ENCODE data around the gene ATP5ME. TPM values are rescaled to one million over a fixed set of nuclear protein-coding genes. Genes with fewer than 3 reads are reported as not detected.

Gene ATP5ME
- total RNA-seq, 1 experiment from 2014 or later: 425 TPM

DNA sequence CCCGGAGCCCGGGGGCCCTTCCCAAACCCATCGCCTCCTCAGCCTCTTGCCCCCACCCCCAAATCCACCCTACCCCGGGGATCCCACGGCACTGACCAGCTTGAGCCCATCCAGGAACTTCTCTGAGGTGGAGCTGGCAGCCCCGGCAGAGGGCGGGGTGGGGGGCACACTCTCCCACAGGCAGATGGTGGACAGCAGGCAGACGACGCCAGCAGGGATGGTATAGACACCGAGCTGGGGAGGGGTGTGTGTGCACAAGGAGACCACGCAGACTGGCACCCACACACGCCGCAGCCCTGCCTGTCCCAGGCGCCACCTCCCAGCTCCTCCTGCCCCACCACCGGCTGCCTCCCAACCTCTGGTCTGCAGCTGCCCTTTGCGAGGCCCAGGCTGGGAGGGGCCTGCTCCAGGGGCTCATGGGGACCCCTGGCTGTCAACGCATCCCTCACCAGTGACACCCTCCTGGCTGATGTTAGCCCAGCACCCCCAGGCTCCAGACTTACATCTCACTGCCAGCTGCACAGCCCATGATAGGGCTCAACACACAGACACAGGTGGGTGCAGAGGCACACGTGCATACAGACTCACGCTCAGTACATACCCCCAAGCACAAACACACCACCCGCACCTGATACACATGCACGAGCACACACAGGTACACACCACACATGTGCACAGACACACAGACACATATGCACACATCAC is 10.7 kb upstream of the ATP5ME start:
- TF ChIP-seq, protein P1, sequence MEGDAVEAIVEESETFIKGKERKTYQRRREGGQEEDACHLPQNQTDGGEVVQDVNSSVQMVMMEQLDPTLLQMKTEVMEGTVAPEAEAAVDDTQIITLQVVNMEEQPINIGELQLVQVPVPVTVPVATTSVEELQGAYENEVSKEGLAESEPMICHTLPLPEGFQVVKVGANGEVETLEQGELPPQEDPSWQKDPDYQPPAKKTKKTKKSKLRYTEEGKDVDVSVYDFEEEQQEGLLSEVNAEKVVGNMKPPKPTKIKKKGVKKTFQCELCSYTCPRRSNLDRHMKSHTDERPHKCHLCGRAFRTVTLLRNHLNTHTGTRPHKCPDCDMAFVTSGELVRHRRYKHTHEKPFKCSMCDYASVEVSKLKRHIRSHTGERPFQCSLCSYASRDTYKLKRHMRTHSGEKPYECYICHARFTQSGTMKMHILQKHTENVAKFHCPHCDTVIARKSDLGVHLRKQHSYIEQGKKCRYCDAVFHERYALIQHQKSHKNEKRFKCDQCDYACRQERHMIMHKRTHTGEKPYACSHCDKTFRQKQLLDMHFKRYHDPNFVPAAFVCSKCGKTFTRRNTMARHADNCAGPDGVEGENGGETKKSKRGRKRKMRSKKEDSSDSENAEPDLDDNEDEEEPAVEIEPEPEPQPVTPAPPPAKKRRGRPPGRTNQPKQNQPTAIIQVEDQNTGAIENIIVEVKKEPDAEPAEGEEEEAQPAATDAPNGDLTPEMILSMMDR (conservative IDR thresholded peaks at IDR 0.05): no peak
- Histone ChIP-seq H3K4me2 (ENCODE audit: insufficient read depth, insufficient read length, low read length) (no peak overlapping the region), H3K79me2 (ENCODE audit: insufficient read depth, low read length) (no peaks in the 10 kb centered on the region), H2BK20ac (ENCODE audit: low read depth, low read length, poor library complexity, severe bottlenecking) (no peak overlapping the region), H2AK5ac (ENCODE audit: insufficient read length, low read length) (no peak overlapping the region), H3K9ac (ENCODE audit: extremely low read depth, insufficient read length, low read length) (no peak overlapping the region), H4K20me1 (ENCODE audit: control insufficient read depth, insufficient read depth, insufficient read length) (no peaks in the 10 kb centered on the region), H2BK12ac (ENCODE audit: insufficient read length, low read depth, low read length) (no peak overlapping the region), H2BK15ac (ENCODE audit: low read depth, low read length) (no peak overlapping the region), H3K14ac (ENCODE audit: insufficient read depth, low read length) (no peak overlapping the region), H3K9me3 (ENCODE audit: control insufficient read depth, low read depth, low read length) (no peaks in the 10 kb centered on the region), H3K27ac (ENCODE audit: insufficient read length, low read depth, low read length) (no peak overlapping the region), H4K8ac (replicated peaks; ENCODE audit: insufficient read length, low read depth, low read length) (no peak overlapping the region), H3K56ac (ENCODE audit: insufficient read length, low read depth, low read length) (no peak overlapping the region), H3K23ac (ENCODE audit: insufficient read length, low read depth, low read length) (no peak overlapping the region), H4K91ac (ENCODE audit: insufficient read length, low read depth, low read length) (no peak overlapping the region), H3K18ac (ENCODE audit: insufficient read length, low read depth, low read length) (no peak overlapping the region), H3K4ac (ENCODE audit: low read depth, low read length) (no peak overlapping the region), H2AFZ (ENCODE audit: low read length) (no peak overlapping the region), H2BK5ac (ENCODE audit: insufficient read length, low read length) (no peak overlapping the region), H3K27me3 (ENCODE audit: insufficient read depth, low read length) (no peaks in the 10 kb centered on the region), H3K23me2 (ENCODE audit: insufficient read length, low read depth, low read length, poor library complexity, severe bottlenecking) (peaks cover 5% of the 10 kb centered on the region), H3K4me1 (ENCODE audit: insufficient read depth, low read length) (peaks cover 5% of the 10 kb centered on the region; the same call in 1 of the 2 replicates), H3K79me1 (ENCODE audit: insufficient read depth, low read depth, low read length, poor library complexity, severe bottlenecking) (no peaks in the 10 kb centered on the region), H2BK120ac (ENCODE audit: low read depth, low read length, poor library complexity, severe bottlenecking) (no peak overlapping the region), H3T11ph (ENCODE audit: low read length) (no peak overlapping the region), H4K5ac (ENCODE audit: insufficient read length, low read depth, low read length) (no peak overlapping the region)
- Mint-ChIP-seq H3K4me1 (peaks cover 6 to 29% of the 10 kb centered on the region in 2 experiments), H3K36me3 (ENCODE audit: insufficient read depth in 1 of 3, low read depth in 3 of 3) (peaks cover 0 to 3% (median 0%) of the 10 kb centered on the region in 3 experiments; a peak in 2 of 7 replicates), H3K27me3 (ENCODE audit: low read depth) (peaks cover 8% of the 10 kb centered on the region), H3K27ac (no peak overlapping the region; a peak in 1 of 7 replicates), H3K9me3 (no peaks in the 10 kb centered on the region; a peak in 1 of 5 replicates), H3K4me3 (no peak overlapping the region; a peak in 1 of 5 replicates)
- peak; percentile 33 for DNase-seq
- no CpG with 5 or more reads among the region's 21 CpGs for WGBS (ENCODE audit: extremely low coverage, insufficient read length, low lambda C conversion rate)

Measured in H9 (cell line).